Measurements from ENCODE around the gene RTEL1.

The RTEL1 gene

DNA sequence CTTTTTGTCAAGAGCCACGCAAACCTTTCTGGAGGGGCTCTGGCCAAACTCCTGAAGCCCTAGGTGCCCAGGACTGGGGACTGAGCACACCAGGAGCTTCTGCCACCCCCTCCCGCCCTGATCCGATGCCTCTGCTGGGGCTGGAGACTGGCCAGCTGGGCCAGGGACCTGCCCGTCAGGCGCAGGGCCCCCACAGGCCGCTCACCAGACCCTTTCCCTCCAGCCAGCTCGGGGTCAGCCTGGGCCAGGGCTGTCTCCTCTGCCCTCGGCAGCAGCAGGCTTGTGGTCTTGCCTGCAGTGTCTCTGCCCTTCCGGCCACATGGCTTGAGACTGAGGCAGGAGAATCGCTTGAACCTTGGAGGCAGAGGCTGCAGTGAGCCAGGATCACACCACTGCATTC is 14.6 kb downstream of the RTEL1 start:
- no peak overlapping the region for H3K27ac ChIP-seq
- TF ChIP-seq, protein P1, sequence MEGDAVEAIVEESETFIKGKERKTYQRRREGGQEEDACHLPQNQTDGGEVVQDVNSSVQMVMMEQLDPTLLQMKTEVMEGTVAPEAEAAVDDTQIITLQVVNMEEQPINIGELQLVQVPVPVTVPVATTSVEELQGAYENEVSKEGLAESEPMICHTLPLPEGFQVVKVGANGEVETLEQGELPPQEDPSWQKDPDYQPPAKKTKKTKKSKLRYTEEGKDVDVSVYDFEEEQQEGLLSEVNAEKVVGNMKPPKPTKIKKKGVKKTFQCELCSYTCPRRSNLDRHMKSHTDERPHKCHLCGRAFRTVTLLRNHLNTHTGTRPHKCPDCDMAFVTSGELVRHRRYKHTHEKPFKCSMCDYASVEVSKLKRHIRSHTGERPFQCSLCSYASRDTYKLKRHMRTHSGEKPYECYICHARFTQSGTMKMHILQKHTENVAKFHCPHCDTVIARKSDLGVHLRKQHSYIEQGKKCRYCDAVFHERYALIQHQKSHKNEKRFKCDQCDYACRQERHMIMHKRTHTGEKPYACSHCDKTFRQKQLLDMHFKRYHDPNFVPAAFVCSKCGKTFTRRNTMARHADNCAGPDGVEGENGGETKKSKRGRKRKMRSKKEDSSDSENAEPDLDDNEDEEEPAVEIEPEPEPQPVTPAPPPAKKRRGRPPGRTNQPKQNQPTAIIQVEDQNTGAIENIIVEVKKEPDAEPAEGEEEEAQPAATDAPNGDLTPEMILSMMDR (conservative IDR thresholded peaks at IDR 0.05) = no peak

DNA sequence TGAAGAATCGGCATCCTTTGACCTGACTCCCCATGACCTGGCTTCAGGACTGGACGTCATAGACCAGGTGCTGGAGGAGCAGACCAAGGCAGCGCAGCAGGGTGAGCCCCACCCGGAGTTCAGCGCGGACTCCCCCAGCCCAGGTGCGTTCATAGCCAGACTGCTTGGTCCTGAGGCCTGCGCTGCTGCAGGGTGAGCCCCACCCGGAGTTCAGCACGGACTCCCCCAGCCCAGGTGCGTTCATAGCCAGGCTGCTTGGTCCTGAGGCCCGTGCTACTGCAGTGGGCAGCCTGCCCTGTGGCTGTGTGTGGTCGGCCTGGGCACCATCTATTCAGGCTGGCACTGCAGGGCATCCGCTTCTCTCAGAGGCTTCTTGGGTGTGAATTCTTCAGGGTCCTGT is 15.8 kb downstream of the RTEL1 start:
- no peak overlapping the region for H3K27ac ChIP-seq
- TF ChIP-seq, protein P1 (conservative IDR thresholded peaks at IDR 0.05) = no peak

DNA sequence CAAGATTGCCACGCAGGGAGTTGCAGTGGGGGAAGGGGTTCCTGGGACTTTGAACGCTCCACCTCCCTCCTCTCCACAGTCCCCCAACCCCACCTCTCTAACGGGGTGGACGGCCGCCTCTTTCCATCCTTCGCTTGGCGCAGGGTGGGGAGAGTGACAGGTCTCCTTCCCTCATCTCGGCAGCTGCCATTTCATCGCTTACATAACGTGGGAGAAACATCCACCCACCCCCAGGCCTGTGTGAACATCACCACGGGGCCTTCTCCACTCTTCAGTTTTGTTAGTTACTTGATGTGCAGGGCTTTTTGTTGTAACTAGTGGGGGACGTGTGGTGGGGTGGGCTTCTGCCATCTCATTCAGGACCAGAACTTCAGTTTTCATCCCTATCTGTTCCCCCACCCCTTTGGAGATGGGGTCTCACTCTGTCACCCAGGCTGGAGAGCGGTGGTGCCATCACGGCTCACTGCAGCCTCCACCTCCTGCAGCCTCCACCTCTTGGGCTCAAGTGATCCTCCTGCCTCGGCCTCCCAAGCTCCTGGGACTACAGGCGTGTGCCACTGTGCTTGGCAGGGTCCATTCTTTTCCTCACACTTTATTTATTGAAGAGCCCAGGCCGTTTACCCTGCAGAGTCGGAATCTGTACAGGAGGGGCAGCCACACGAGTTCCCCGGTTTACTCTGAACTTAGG is 17.7 kb downstream of the RTEL1 start:
- H3K27ac ChIP-seq = no peak overlapping the region
- TF ChIP-seq, protein P1 (conservative IDR thresholded peaks at IDR 0.05) = no peak

DNA sequence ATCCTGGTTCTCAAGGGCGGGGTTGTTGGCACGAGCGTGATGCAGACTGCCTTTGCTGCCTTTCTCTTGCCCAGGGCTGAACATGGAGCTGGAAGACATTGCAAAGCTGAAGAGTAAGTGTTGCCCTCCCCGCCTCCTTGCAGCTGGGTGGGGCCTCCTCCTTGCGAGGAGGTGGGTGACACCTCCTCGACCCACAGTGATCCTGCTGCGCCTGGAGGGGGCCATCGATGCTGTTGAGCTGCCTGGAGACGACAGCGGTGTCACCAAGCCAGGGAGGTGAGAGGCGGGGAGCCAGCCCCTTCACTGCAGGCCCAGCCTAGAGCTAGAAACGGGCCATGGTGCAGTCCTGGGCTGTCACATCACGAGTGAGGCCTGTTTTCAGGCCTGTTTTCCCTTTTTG is 20.0 kb downstream of the RTEL1 start:
- H3K27ac ChIP-seq = no peak overlapping the region
- TF ChIP-seq, protein P1 (conservative IDR thresholded peaks at IDR 0.05) = no peak

DNA sequence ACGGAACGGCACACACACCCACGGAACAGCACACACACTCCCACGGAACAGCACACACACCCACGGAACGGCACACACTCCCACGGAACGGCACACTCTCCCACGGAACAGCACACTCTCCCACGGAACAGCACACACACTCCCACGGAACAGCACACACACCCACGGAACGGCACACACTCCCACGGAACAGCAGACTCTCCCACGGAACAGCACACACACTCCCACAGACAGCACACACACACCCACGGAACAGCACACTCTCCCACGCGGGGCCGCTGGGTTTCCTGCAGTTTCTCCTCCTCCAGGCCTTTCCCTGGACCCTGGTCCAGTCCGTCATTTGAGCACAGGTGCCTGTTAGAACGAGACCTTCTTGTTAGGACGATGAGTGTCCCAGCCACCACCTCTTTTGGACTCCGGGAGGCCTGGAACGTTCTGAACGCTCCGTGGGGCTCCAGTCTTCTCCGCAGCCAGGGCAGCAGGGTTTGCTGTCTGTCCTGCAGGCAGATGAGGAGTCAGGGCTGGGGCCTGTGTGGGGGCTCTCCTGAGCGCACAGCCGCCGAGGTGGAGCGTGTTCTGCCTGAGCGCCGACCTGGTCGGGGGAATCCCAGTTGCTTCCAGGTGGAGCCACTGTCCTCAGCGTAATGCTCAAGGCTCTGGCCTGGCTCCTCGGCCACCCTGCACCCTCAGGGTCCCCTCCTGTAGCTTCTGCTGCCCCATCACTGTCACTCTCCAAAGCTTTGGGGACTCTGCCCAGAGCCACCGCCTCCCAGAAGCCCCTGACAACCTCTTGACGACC is 20.8 kb downstream of the RTEL1 start:
- H3K27ac ChIP-seq = peak overlapping the region; percentile 18; the same call in 1 of the 2 replicates
- TF ChIP-seq, protein P1 (conservative IDR thresholded peaks at IDR 0.05) = no peak

DNA sequence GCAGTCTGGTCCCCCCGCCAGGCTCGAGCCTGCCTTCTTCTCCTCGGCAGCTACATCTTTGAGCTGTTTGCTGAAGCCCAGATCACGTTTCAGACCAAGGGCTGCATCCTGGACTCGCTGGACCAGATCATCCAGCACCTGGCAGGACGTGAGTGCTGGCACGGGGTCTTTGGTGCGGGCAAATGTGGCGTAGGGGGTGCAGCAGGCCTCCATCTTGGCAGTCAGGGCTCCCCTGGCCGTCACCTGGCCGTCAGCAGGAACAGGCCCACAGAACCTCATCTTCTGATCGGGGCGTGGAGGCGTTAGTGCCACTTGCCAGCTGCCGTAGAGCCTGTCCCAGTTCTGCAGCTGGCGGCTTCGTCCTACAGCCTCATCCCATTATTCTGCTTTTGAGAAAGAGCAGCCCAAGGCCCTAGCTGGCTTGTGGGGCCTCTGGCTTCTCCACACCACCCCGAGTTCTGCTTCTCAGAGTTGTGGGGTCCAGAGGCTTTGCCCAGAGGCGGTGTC is 21.7 kb downstream of the RTEL1 start:
- peak overlapping the region; percentile 18; the same call in 1 of the 2 replicates for H3K27ac ChIP-seq
- TF ChIP-seq, protein P1 (conservative IDR thresholded peaks at IDR 0.05) = no peak

DNA sequence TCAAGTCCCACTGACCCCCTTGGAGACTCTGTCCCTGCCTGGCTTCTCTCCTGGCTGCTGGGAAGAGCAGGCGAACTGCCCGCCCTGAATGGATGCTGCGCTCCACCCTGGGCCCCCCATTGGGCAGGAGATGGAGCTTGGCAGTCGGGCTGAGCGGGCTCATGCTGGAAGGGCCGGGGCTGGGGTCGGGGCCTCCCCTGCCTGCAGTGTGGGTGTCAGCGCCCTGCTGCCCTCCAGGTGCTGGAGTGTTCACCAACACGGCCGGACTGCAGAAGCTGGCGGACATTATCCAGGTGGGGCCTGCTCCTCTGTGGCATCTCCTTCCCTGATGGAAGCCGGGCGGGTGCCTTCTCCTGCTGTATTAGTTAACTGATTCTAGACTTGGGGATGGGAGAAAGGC is 22.3 kb downstream of the RTEL1 start:
- TF ChIP-seq, protein P1 (conservative IDR thresholded peaks at IDR 0.05) = no peak
- H3K27ac ChIP-seq = peak overlapping the region; percentile 18; the same call in 1 of the 2 replicates
